Measurements from ENCODE around the gene APOD.
"Not testable (repeated sequence)": the region's sequence is repeated elsewhere in the genome, so short reads cannot be mapped to it uniquely, and the experiment has no call there.

APOD gene

DNA sequence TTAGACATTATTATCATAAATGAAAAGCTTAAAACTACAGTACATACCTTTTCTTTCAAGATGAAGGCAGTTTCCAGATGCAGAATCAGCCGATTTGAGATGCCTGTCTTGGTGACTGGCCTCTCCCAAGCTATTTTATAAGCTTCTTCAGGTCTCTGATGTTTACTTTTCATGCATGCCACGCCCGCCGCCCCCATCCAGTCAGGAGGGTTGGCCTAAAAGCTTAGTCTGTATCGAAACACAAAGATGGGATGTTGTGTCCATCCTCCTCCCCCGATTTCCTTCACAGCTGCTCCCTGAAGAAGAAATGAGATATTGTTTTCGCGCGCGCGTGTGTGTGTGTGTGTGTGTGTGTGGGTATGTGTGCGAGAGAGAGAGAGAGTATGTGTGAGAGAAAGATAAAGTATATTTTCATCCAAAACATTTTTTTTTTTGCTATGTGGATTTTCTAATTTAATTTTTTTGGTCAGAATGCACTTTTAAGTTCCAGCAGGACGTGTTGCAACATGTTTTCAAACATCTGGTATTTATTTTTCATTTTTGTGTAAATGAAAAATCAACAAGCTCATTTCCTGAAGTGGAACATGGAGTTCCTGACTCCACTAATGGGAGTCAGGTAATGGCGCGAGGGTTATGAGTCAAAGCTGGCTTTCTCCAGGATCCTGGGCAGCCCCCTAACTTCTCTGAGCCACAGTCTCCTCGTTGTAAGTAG lies at the start of gene APOD:
APOD (minus strand) TSS at position 110 of the 712 bp plus-strand sequence. CDS start 4,479 bp downstream, outside the sequence.
- no peak for DNase-seq

DNA sequence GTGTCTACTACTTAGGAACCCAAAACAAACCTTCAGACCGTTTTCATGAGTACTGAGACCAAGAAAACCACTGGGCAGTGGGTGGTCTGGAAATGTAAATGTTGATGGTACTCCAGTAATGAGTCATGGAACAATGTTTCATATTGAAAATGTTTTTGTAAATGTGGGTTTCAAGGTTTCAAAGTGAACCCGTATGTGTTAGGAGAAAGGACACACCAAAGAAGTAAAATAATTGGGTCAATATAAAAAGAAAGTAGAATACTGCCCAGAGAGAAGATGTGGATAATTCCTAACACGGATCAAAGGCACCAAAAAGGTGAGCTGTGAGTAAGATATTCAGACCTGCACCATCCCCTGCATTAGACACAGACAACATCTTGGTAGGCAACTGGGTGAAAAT lies 49.6 kb upstream of the APOD start:
- DNase-seq: not testable (repeated sequence)

DNA sequence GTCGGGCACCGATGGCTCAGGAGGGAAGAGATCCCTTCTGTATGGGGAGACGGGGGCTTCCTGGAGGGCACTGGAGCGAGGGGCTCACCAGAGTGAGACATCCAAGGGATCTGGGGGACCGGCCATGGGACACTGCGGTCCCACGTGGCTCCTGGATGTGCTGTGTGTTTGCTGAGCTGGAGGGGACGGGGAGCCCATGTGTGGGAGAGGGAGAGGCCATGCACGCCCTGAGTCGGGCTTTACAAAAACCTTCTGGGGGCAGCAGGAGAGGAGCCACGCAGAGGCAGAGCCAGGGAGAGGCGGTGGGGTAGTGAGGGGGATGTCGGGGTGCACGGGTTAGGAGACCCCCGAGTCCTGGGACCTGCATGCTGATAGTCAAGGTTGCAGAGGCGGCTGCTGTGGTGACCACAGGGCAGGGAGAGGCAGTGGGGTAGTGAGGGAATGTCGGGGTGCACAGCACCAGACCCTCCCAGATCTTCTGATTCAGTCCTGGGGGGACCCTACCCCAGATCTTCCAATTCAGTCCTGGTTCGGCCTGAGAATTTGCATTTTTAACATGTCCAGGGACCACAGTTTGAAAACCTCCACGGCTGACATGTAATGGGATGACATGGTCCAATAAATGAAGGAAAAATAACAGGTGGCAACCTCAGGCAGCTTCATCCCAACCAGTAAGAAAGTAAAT lies 48.9 kb upstream of the APOD start:
- DNase-seq: not testable (repeated sequence)

GRCh38 chr3:195632046-195632445 lies 48.3 kb upstream of the APOD start:
- not testable (repeated sequence) for DNase-seq

- not testable (repeated sequence) for DNase-seq
Observed at GRCh38 chr3:195630938-195631495, 47.3 kb upstream of the APOD start.

- DNase-seq: not testable (repeated sequence)
Observed at GRCh38 chr3:195630086-195630917, 46.6 kb upstream of the APOD start.

- DNase-seq: not testable (repeated sequence)
Observed at GRCh38 chr3:195629682-195630081, 45.9 kb upstream of the APOD start.

GRCh38 chr3:195628386-195628920 lies 44.7 kb upstream of the APOD start:
- not testable (repeated sequence) for DNase-seq

DNA sequence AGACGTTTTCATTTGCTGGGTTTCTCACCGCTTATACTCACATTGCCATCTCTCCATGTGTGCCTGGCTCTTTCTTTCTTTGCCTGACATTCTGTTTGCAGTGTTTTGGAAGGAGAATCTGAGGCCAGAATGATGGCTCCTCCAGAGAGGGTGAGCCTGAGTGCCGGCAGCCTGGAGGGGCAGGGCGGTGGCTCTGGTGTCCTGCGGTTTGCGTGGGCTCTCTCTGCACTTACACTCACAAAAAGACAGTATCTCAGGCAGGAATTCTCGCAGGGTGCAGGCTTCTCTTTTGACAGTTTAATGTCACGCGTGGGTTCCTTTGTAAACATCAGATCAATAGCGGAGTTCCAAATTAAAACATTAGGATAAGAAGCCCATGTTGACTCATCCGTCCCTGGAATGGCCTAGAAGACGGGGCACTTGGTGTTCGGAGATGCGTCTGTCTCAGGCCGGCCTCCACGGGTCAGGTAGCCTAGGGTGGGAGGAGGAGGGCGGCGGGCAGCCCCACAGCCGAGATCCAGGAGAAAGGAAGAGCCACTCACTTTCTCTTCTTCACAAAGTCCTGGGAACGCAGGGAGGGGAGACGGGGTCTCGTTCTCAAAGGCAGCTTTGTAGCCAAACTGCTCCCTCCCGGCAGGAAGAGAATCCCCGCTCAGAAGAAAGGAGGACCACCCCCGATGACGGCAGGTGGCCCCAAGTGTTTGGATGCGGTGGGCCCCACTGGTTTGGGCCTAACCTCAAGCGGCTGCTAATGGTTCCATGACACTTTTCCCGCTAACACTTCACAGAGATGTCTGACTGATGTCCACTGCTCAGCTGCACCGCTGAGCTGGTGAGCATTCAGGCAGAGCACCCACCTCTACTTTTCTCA lies 44.0 kb upstream of the APOD start:
- DNase-seq: not testable (repeated sequence)

GRCh38 chr3:195624603-195625560 lies 41.1 kb upstream of the APOD start:
- not testable (repeated sequence) for DNase-seq

- not testable (repeated sequence) for DNase-seq
Observed at GRCh38 chr3:195624171-195624570, 40.4 kb upstream of the APOD start.

- DNase-seq: not testable (repeated sequence)
Observed at GRCh38 chr3:195623217-195623965, 39.7 kb upstream of the APOD start.

- not testable (repeated sequence) for DNase-seq
Observed at GRCh38 chr3:195622523-195623170, 38.9 kb upstream of the APOD start.

DNA sequence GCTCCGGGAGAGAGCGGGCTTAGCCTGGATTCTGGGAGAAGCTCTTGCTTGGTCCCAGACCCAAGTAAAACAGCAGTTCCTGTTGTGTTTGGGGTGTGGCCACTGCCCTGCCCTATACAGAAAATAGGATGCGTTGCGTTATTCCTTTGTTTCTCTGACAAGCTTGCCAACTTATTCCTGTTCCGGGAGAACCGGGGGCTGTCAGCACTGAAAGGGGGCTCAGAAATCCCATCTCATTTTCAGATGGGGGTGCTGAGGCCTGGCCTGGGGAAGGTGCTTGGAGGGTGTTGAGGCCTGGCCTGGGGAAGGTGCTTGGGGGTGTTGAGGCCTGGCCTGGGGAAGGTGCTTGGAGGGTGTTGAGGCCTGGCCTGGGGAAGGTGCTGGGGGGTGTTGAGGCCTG lies 38.3 kb upstream of the APOD start:
- DNase-seq: not testable (repeated sequence)

DNA sequence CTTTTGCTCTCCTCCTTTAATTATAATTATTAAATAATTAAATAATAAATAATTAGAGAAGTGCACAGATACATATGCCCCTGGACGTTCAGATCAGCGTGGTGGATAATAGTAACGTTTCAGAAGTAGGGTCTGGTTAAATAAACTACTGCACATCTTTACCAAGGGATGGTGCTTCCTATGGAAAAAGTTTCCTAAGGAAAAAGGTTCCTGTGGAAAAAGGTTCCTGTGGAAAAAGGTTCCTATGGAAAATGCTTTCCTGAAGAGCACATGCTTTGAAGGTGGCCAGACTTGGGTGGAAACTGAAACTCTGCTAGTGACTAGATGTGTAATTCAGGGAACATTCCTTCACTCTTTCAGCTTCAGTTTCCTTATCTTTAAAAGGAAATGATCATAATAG lies 37.4 kb upstream of the APOD start:
- not testable (repeated sequence) for DNase-seq

- not testable (repeated sequence) for DNase-seq
Observed at GRCh38 chr3:195620476-195620875, 36.7 kb upstream of the APOD start.

GRCh38 chr3:195619591-195620369 lies 36.0 kb upstream of the APOD start:
- DNase-seq: not testable (repeated sequence)
